Fibroblast of pulmonary artery (primary cell): ENCODE results near the gene MTMR6.
A peak's percentile ranks its signal among the peaks of the same experiment; 100 is the strongest.

Source experiments
- DNase-seq: peaks from one replicate; pipeline ENCODE4 v3.0.0-alpha.2; 2010; ENCODE audit warnings: low read depth
- H3K4me3 ChIP-seq: replicated peaks from 2 replicates; pipeline ENCODE4 v1.5.1; 2011; ENCODE audit warnings: low read depth, mild to moderate bottlenecking, control low read depth, low read length, moderate library complexity
- CTCF ChIP-seq: IDR thresholded peaks from 2 replicates; pipeline ENCODE4 v1.5.1; 2011; ENCODE audit warnings: mild to moderate bottlenecking, control low read depth, low read length, inconsistent platforms; ENCODE audit errors: missing control alignments

Gene MTMR6

GRCh38 chr13:25242956-25243355 lies 44.3 kb downstream of the MTMR6 start:
- TF ChIP-seq CTCF, result no peak
- no peak for DNase-seq
- H3K4me3 ChIP-seq, result no peak overlapping the region

GRCh38 chr13:25241007-25241406 lies 46.3 kb downstream of the MTMR6 start:
- TF ChIP-seq CTCF, result no peak
- H3K4me3 ChIP-seq, result no peak overlapping the region
- no peak for DNase-seq

DNA sequence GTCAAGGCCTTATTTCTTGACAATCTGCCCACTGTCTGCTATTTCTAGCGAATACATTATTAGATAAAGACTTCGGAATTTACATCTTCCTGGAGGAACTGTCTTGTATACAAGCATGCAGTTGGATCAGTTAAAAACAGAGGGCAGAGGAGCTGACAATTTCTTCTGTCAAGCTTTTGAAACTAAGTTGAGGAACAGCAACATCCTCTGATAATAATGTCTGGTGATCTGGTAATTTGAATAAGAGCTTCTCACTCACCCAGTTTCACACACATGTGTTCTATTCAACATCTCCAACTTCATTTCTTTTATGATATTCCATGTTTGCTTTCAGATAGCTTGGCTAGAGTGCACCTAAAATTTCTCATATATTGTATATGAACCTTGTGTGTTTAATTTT lies 50.2 kb downstream of the MTMR6 start:
- TF ChIP-seq CTCF, result no peak
- DNase-seq, result no peak
- no peak overlapping the region for H3K4me3 ChIP-seq

- no peak for TF ChIP-seq CTCF
- DNase-seq, result no peak
- no peak overlapping the region for H3K4me3 ChIP-seq
Measured at GRCh38 chr13:25233861-25234260, 53.4 kb downstream of the MTMR6 start.

DNA sequence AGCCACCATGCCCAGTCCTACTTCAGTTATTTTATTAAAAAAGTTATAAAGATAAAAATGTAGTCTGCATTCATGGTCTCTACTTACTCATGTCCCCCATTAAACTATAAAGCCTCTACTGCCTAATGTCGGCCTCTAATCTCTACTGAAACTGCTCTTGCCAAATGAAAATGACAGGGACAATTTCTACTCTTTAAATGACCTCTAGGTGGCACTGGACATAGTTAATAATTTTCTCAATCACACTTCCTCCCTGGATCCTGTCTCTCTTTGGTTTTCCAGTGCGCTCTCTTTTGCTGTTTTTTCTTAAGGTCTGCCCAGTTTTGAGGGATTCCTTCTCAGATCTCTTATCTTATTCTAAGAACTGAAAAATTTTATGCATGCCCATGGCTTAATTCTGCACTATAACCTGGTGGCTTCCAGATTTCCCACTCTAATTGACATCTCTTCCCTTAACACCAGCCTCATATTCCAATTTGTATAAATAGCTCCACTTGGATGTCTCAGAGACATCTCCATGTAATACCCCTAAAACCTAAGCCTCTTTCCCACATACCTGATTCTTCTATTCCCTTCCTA lies 54.3 kb downstream of the MTMR6 start:
- TF ChIP-seq CTCF, result peak; percentile 54
- peak; percentile 57 for DNase-seq
- H3K4me3 ChIP-seq, result no peak overlapping the region

GRCh38 chr13:25231517-25231916 lies 55.8 kb downstream of the MTMR6 start:
- DNase-seq, result no peak
- H3K4me3 ChIP-seq, result no peak overlapping the region
- TF ChIP-seq CTCF, result no peak

- no peak for TF ChIP-seq CTCF
- no peak overlapping the region for H3K4me3 ChIP-seq
- no peak for DNase-seq
Measured at GRCh38 chr13:25227690-25228089, 59.6 kb downstream of the MTMR6 start.
